Right cardiac atrium (tissue), 5 donors: ENCODE measurements around the gene PSEN2. TPM values are rescaled to one million over a fixed set of nuclear protein-coding genes. Genes with fewer than 3 reads are reported as not detected.
"Not testable (repeated sequence)": the region's sequence is repeated elsewhere in the genome, so short reads cannot be mapped to it uniquely, and the experiment has no call there.

Source experiments
- ATAC-seq, 2 donors: fragments of 200-7000 bp; cut with Tn5 transposase; one replicate each; pipeline versions ENCODE4 v1.8.0 to v1.9.1; 2020; ENCODE audit warnings: moderate library complexity in 2 of 2, mild to moderate bottlenecking in 1 of 2
- DNase-seq, 3 donors: peaks; one replicate each; pipeline ENCODE4 v3.0.0-alpha.2; 2020
- H3K27ac ChIP-seq: one replicate; pipeline ENCODE4 v1.5.1; 2013; ENCODE audit warnings: mild to moderate bottlenecking, low read length, control low read depth, moderate library complexity
- H3K27me3 ChIP-seq: one replicate; pipeline ENCODE4 v1.6.1; 2013; ENCODE audit not compliant: control insufficient read depth, insufficient read depth
- H3K4me1 ChIP-seq: one replicate; pipeline ENCODE4 v1.6.1; 2013; ENCODE audit warnings: low read length; ENCODE audit not compliant: control insufficient read depth, insufficient read depth
- H3K4me3 ChIP-seq: one replicate; pipeline ENCODE4 v1.5.1; 2013; ENCODE audit warnings: low read length, control low read depth
- H3K9me3 ChIP-seq: one replicate; pipeline ENCODE4 v1.6.1; 2013; ENCODE audit warnings: low read length; ENCODE audit not compliant: control insufficient read depth
- WGBS: extraction: QIAGEN DNeasy Blood & Tissue Kit; methylation state at CpG from one replicate; pipeline ENCODE4 v1.1.7; 2013; 5-methylcytosine and 5-hydroxymethylcytosine counted together
- intact Hi-C, 4 donors: fragments of 100-400 bp; cut with DNase I; formaldehyde crosslinking; loops; one replicate each; pipeline versions ENCODE4 v1.11.0 to v1.14.0; 2022 to 2023
- polyA plus RNA-seq: library from polyadenylated mRNA; stranded (reverse); fragments of 200-250 nt; gene quantifications from one replicate; pipeline ENCODE4 v1.2.3, GENCODE V29; 2013
- total RNA-seq, 4 donors: library from RNA; stranded (reverse); fragmentation: NEBNext Ultra II Directional; extraction: Animal tissue kit (Norgen Biotek cat#: 25700); gene quantifications; one replicate each; pipeline ENCODE4 v1.2.1, GENCODE V29; 2021
- donor health status: healthy with polysubstance abuse.
- donor health status: DM: no; HTN: yes; CAD: no.
- donor health status: DM: no; HTN: no; CAD: no.
- donor health status: DM: no; HTN: yes; CAD: no; lungs with severe emphysema.
- donor health status: DM: yes; HTN: yes; CAD: no.

Gene PSEN2
- total and polyA plus RNA-seq, 5 donors = 15.4 to 25.8 (median 17.9) TPM

GRCh38 chr1:226915672-226915995 is 45.2 kb downstream of the PSEN2 start:
- intact Hi-C loops = no loop called here

GRCh38 chr1:226916497-226916896 is 46.1 kb downstream of the PSEN2 start:
- intact Hi-C loops = no loop called here
- Histone ChIP-seq H3K4me1 (peaks cover 3% of the 10 kb centered on the region), H3K27ac (no peak overlapping the region), H3K4me3 (no peak overlapping the region), H3K27me3 (no peaks in the 10 kb centered on the region), H3K9me3 (no peaks in the 10 kb centered on the region)
- DNase-seq (no peak), ATAC-seq (no peak)
- WGBS = 92% methylated on average over 2 of the region's 2 CpGs

More at GRCh38 chr1:226915672-226915995, 45.2 kb downstream of the PSEN2 start:
- Histone ChIP-seq H3K4me1 (peaks cover 3% of the 10 kb centered on the region), H3K27me3 (no peaks in the 10 kb centered on the region), H3K4me3 (no peak overlapping the region), H3K27ac (peak overlapping the region; percentile 15), H3K9me3 (no peaks in the 10 kb centered on the region)
- ATAC-seq (no peak), DNase-seq (no peak)
- 64% methylated on average over 3 of the region's 3 CpGs for WGBS

DNA sequence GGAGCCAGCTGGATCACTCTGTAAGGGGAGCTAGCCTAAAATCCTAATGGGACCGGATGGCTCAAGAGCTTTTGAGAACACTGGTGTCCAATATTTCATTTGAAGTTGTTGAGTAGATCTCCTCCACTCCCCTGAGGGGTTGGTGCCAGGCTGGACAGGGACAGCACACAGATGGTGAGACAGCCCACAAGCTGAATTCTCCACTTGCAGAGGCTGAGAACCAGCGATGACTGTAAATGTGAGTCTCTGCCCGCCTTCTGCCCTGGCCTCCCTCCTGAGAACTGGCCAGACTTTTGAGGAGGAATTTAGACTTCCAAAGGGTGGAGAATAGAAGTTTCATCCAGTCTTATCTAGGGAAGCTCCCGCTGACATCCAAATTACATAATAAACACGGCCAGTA is 49.2 kb downstream of the PSEN2 start:
- Histone ChIP-seq H3K4me3 (no peak overlapping the region), H3K4me1 (peaks cover 11% of the 10 kb centered on the region), H3K27ac (peak overlapping the region; percentile 98), H3K27me3 (no peaks in the 10 kb centered on the region), H3K9me3 (no peaks in the 10 kb centered on the region)
- DNase-seq (no peak), ATAC-seq (peak; percentile 6 to 14)
- intact Hi-C loops = no loop called here
- WGBS = 68% methylated on average over 5 of the region's 5 CpGs

DNA sequence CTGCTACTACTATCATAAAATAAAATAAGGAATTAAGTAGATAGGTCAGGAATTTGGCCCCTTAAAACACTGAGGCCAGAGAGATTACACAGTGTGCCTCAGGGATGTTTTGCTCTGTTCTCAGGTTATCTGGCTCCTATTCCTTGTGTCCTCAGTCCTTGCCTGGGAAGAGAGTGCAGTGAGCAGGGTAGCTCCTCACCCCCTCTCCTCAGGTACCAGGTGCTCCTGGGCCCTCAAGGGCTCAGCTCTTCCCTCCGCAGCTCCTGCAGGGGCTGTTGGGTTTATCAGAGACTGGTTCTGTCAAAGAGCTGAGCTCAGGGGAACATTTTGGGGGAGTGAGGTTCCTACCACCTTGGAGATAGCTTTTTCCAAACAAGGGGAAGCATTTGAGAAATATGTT is 49.6 kb downstream of the PSEN2 start:
- intact Hi-C loops = loop anchor here in 2 of 4 donors (5.0 kb wide), 1 partner anchor 67 kb away; no protein-coding TSS in a partner anchor
- WGBS = 59% methylated on average over 1 of the region's 1 CpG

DNA sequence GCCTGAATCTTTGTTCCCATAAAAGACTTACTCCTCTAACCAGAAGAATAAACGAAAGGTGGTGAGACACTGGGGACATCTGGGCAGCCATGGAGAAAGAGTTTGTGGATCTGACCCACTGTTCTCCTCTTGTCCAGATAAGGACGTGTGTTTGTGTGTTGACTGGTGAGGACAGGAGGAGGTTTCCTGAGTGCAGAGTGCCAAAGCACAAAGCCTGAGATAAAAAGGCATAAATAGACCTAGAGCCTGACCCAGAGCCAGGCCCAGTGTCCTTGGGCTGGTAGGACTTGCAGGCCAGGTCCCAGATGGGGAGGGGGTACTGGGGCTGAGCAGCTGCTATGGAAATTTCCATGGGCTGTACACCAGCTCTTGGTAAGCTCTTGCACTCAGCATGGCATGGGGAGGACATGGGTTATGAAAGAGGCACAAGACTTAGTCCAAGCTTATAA is 50.1 kb downstream of the PSEN2 start:
- H3K4me1 ChIP-seq = peaks cover 11% of the 10 kb centered on the region
- H3K27me3 ChIP-seq = no peaks in the 10 kb centered on the region
- DNase-seq = peak; percentile 62 to 85 (median 83)
- intact Hi-C loops = loop anchor here in 2 of 4 donors (5.0 kb wide), 1 partner anchor 67 kb away; no protein-coding TSS in a partner anchor
- peak; percentile 94 for ATAC-seq
- H3K27ac ChIP-seq = peak overlapping the region; percentile 98
- WGBS = 43% methylated on average over 2 of the region's 2 CpGs
- H3K4me3 ChIP-seq = no peak overlapping the region
- no peaks in the 10 kb centered on the region for H3K9me3 ChIP-seq

More for the DNA sequence above, 49.6 kb downstream of the PSEN2 start:
- Histone ChIP-seq H3K27me3 (no peaks in the 10 kb centered on the region), H3K4me1 (peaks cover 11% of the 10 kb centered on the region), H3K27ac (peak overlapping the region; percentile 98), H3K4me3 (no peak overlapping the region), H3K9me3 (no peaks in the 10 kb centered on the region)
- ATAC-seq (peak; percentile 15 to 25), DNase-seq (no peak)

GRCh38 chr1:226921504-226921903 is 51.1 kb downstream of the PSEN2 start:
- DNase-seq (no peak), ATAC-seq (no peak)
- H3K4me3 ChIP-seq = no peak overlapping the region
- WGBS = 60% methylated on average over 5 of the region's 5 CpGs
- H3K27me3 ChIP-seq = no peaks in the 10 kb centered on the region
- H3K27ac ChIP-seq = peak overlapping the region; percentile 57
- intact Hi-C loops = loop anchor here in 2 of 4 donors (5.0 kb wide), 1 partner anchor 66 kb away; no protein-coding TSS in a partner anchor
- H3K4me1 ChIP-seq = peaks cover 11% of the 10 kb centered on the region
- H3K9me3 ChIP-seq = no peaks in the 10 kb centered on the region

DNA sequence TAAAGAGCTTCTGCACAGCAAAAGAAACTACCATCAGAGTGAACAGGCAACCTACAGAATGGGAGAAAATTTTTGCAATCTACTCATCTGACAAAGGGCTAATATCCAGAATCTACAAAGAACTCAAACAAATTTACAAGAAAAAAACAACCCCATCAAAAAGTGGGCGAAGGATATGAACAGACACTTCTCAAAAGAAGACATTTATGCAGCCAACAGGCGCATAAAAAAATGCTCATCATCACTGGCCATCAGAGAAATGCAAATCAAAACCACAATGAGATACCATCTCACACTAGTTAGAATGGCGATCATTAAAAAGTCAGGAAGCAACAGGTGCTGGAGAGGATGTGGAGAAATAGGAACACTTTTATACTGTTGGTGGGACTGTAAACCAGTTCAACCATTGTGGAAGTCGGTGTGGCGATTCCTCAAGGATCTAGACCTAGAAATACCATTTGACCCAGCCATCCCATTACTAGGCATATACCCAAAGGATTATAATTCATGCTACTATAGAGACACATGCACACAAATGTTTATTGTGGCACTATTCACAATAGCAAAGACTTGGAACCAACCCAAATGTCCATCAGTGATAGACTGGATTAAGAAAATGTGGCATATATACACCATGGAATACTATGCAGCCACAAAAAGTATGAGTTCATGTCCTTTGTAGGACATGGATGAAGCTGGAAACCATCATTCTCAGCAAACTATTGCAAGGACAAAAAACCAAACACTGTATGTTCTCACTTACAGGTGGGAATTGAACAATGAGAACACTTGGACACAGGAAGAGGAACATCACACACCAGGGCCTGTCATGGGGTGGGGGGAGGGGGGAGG is 59.1 kb downstream of the PSEN2 start:
- H3K4me1 ChIP-seq, ATAC-seq, DNase-seq, H3K27ac ChIP-seq, H3K9me3 ChIP-seq, H3K27me3 ChIP-seq, intact Hi-C loops, H3K4me3 ChIP-seq: not testable (repeated sequence)
- 94% methylated on average over 5 of the region's 5 CpGs for WGBS

DNA sequence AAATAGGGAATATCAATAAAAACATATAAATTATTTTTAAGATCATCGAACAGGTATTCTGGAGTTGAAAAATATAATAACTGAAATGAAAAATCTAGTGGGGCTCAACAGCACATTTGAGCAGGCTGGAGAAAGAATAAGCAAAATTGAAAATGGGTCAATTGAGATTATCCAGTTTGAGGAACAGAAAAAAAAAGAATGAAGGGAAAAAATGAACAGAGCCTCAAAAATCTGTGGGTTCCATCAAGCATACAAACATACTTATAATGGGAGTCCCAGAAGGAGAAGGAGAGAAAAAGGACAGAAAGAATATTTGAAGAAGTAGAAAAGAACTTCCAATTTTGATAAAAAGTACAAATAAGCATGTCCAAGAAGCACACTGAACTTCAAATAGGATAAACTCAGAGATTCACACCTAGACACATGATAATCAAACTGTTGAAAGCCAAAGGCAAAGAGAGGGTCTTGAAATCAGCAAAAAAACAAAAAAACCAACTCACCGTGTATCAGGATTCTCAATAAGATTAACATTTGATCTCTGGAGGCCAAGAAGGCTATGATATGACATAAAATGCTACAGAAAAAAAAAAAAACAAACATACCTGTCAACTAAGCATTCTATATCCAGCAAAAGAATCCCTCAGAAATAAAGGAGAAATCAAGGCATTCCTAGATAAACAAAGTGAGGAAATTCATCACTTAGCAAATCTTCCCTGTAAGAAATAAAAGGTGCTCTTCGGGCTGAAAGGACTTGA is 64.2 kb downstream of the PSEN2 start:
- no peaks in the 10 kb centered on the region for H3K27me3 ChIP-seq
- intact Hi-C loops = no loop called here
- DNase-seq (no peak), ATAC-seq (no peak)
- WGBS = 63% methylated on average over 3 of the region's 3 CpGs
- H3K9me3 ChIP-seq = no peaks in the 10 kb centered on the region
- no peak overlapping the region for H3K4me3 ChIP-seq
- H3K4me1 ChIP-seq = peaks cover 5% of the 10 kb centered on the region
- no peak overlapping the region for H3K27ac ChIP-seq

DNA sequence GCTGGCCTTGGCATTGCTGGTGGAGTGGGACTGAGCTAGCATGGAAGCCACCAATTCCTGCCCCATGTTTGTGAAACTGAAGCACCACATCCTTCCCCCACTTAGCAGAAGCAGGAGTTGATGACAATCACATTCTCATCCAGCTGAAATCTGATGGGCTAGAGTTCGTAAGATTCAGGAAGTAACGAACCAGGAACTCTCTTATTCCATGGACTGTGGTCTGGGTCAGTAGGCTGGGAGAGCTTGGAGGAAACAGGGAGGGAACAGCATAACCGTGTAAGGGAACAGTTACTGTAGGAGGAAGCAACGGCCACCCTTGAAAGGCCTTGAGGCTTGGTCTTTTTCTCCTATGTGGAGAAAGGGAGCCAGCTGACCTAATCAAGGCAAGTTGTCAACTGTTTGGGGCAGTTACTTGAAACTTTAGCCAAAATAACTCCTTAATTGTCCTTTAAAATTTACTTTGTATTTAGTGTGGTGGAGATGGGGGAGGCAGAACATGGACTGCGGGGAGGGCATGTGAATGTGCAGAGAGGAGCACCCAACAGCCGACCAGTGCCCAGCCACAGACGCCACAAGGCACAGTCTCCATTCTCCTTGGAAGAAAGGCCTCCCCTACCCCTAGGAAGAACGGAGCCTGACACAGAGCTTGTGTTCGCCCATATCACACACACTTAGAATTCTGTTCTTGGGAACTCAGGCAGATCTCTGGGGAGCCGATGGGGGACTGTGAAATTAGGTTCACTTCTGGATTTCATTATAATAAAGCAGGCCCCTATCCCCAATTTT is 67.7 kb downstream of the PSEN2 start:
- no peaks in the 10 kb centered on the region for H3K27me3 ChIP-seq
- H3K27ac ChIP-seq = peak overlapping the region; percentile 49
- intact Hi-C loops = no loop called here
- no peak for ATAC-seq
- 76% methylated on average over 10 of the region's 10 CpGs for WGBS
- no peak overlapping the region for H3K4me3 ChIP-seq
- peak in 1 of 3 donors; percentile 52 for DNase-seq
- peaks cover 13% of the 10 kb centered on the region for H3K4me1 ChIP-seq
- H3K9me3 ChIP-seq = no peaks in the 10 kb centered on the region

DNA sequence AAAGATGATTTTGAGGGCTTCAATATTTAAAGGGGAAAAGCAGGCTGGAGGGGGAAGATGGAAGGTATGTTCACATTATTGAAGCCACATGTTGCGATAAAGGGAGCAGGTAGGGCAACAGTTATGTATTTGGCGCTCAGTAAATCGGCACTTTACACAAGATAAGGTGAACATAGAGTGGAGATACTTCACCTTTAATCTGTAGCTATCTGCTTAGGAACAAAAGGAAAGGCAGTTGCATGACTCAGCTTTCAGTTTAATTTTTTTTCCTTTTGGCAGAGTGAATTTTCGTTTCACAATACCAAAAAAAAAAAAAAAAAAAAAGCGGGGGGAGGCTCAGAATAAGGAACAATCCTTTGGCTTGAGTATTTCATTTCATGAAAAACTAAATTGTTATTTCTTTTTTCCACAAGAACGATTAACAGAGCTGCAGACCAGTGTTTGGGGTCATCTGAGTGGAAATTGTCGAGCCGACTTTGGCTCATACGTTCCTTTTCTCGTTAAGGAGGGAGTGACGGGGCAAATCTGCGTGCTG is 68.6 kb downstream of the PSEN2 start:
- Histone ChIP-seq H3K27me3 (no peaks in the 10 kb centered on the region), H3K27ac (peak overlapping the region; percentile 98), H3K9me3 (no peaks in the 10 kb centered on the region), H3K4me1 (peaks cover 15% of the 10 kb centered on the region), H3K4me3 (peak overlapping the region; percentile 30)
- ATAC-seq (peak in 1 of 2 donors; percentile 4), DNase-seq (no peak)
- intact Hi-C loops = no loop called here
- 7% methylated on average over 12 of the region's 12 CpGs for WGBS
